Activated CD4-positive, alpha-beta T cell treated with anti-CD3 and anti-CD28 coated beads, Interleukin-2, amount 50 U/mL, for 24 hours (primary cell): ENCODE data around the gene WSB1.
A peak's percentile ranks its signal among the peaks of the same experiment; 100 is the strongest.
"Not testable (repeated sequence)": the region's sequence is repeated elsewhere in the genome, so short reads cannot be mapped to it uniquely, and the experiment has no call there.

Experiments
- DNase-seq, 2 donors: peaks; one replicate each; pipeline ENCODE4 v3.0.0-alpha.2; 2020; ENCODE audit warnings: low read depth in 1 of 2, low spot score in 1 of 2

WSB1 gene

GRCh38 chr17:27293898-27294688 lies at the start of gene WSB1:
Gene WSB1, plus strand, starts transcription at chr17:27294114. Its CDS starts 282 bp downstream, at chr17:27294396.
- peak; percentile 87 for DNase-seq

GRCh38 chr17:27244491-27245223 lies 49.3 kb upstream of the WSB1 start:
- no peak for DNase-seq

GRCh38 chr17:27245230-27245696 lies 48.7 kb upstream of the WSB1 start:
- peak in 1 of 2 donors; percentile 8 for DNase-seq

GRCh38 chr17:27246537-27246936 lies 47.4 kb upstream of the WSB1 start:
- no peak for DNase-seq

- DNase-seq: no peak
These were observed 46.6 kb upstream of the WSB1 start for GRCh38 chr17:27247071-27247957.

- no peak for DNase-seq
These were observed 46.0 kb upstream of the WSB1 start for GRCh38 chr17:27247958-27248342.

- not testable (repeated sequence) for DNase-seq
These were observed 43.1 kb upstream of the WSB1 start for GRCh38 chr17:27250791-27251190.

- not testable (repeated sequence) for DNase-seq
These were observed 39.1 kb upstream of the WSB1 start for GRCh38 chr17:27254802-27255201.

- no peak for DNase-seq
These were observed 37.5 kb upstream of the WSB1 start for GRCh38 chr17:27256225-27257030.

GRCh38 chr17:27257031-27257357 lies 36.9 kb upstream of the WSB1 start:
- no peak for DNase-seq

- DNase-seq: no peak
These were observed 34.6 kb upstream of the WSB1 start for GRCh38 chr17:27259356-27259755.

GRCh38 chr17:27263386-27263785 lies 30.5 kb upstream of the WSB1 start:
- no peak for DNase-seq

GRCh38 chr17:27264068-27264812 lies 29.7 kb upstream of the WSB1 start:
- no peak for DNase-seq

- DNase-seq: no peak
These were observed 28.6 kb upstream of the WSB1 start for GRCh38 chr17:27265333-27265732.

- no peak for DNase-seq
These were observed 27.7 kb upstream of the WSB1 start for GRCh38 chr17:27266228-27266627.

- no peak for DNase-seq
These were observed 25.4 kb upstream of the WSB1 start for GRCh38 chr17:27268394-27269085.

GRCh38 chr17:27269201-27269600 lies 24.7 kb upstream of the WSB1 start:
- DNase-seq: no peak

- no peak for DNase-seq
These were observed 23.9 kb upstream of the WSB1 start for GRCh38 chr17:27269974-27270373.

- no peak for DNase-seq
These were observed 17.2 kb upstream of the WSB1 start for GRCh38 chr17:27276653-27277156.
